CD4-positive, alpha-beta T cell (primary cell): Measurements from ENCODE around the gene UBQLN3. TPM values are rescaled to one million over a fixed set of nuclear protein-coding genes. Genes with fewer than 3 reads are reported as not detected.

Source experiments
- ATAC-seq: fragments of 200-7000 bp; cut with Tn5 transposase; one replicate; pipeline ENCODE4 v1.10.0; 2022; ENCODE audit warnings: mild to moderate bottlenecking; ENCODE audit not compliant: poor library complexity
- CTCF ChIA-PET: fragments of 350-600 bp; sonication (Branson Sonifier 250); formaldehyde crosslinking; loops from one replicate; lab custom pipeline; 2021; ENCODE audit warnings: antibody characterized with exemption, inconsistent platforms; lab: Charles Lee
- POLR2A ChIA-PET: fragments of 350-600 bp; sonication (Branson Sonifier 250); formaldehyde crosslinking; loops from one replicate; lab custom pipeline; 2021; ENCODE audit warnings: antibody characterized with exemption, inconsistent platforms; lab: Charles Lee
- DNase-seq, 14 experiments: peaks; one replicate each; pipeline ENCODE4 v3.0.0-alpha.2; 2013 to 2020; ENCODE audit warnings: mixed read lengths in 2 of 14
- H3K27ac ChIP-seq, 2 donors: one replicate each; pipeline versions ENCODE4 v1.5.1 to v1.7.0; 2013; ENCODE audit warnings: low read length in 2 of 2, low read depth in 1 of 2, mild to moderate bottlenecking in 1 of 2
- H3K27me3 ChIP-seq, 2 experiments: 1 replicate in 1 of 2; 2 replicates in 1 of 2; pipeline versions ENCODE4 v1.6.1 to v1.7.0; 2013; ENCODE audit warnings: low read length in 2 of 2, control low read depth in 1 of 2, mild to moderate bottlenecking in 1 of 2, moderate library complexity in 1 of 2; ENCODE audit not compliant: insufficient read depth in 2 of 2, control insufficient read depth in 1 of 2
- H3K36me3 ChIP-seq: one replicate; pipeline ENCODE4 v1.6.1; 2013; ENCODE audit warnings: low read length, control low read depth; ENCODE audit not compliant: insufficient read depth
- H3K4me1 ChIP-seq: one replicate; pipeline ENCODE4 v1.6.1; 2013; ENCODE audit warnings: low read length, control low read depth; ENCODE audit not compliant: insufficient read depth
- H3K4me3 ChIP-seq: one replicate; pipeline ENCODE4 v1.5.1; 2013; ENCODE audit warnings: mild to moderate bottlenecking, low read length, moderate library complexity
- H3K9me3 ChIP-seq, 2 experiments: 1 replicate in 1 of 2; 2 replicates in 1 of 2; pipeline versions ENCODE4 v1.6.1 to v1.7.0; 2013; ENCODE audit warnings: low read length in 2 of 2, mild to moderate bottlenecking in 2 of 2, control low read depth in 1 of 2, moderate library complexity in 1 of 2; ENCODE audit not compliant: control insufficient read depth in 1 of 2, insufficient read depth in 1 of 2
- H3K27ac Mint-ChIP-seq: one replicate; pipeline ENCODE4 v1.8.0; 2020; ENCODE audit warnings: mixed read lengths
- H3K27me3 Mint-ChIP-seq: one replicate; pipeline ENCODE4 v1.8.0; 2021; ENCODE audit warnings: mixed read lengths
- H3K36me3 Mint-ChIP-seq: one replicate; pipeline ENCODE4 v1.8.0; 2021; ENCODE audit warnings: low read depth, mixed read lengths
- H3K4me1 Mint-ChIP-seq: one replicate; pipeline ENCODE4 v1.8.0; 2021; ENCODE audit warnings: low read depth, mixed read lengths
- H3K4me3 Mint-ChIP-seq: one replicate; pipeline ENCODE4 v1.8.0; 2020; ENCODE audit warnings: mild to moderate bottlenecking, mixed read lengths
- H3K9me3 Mint-ChIP-seq: one replicate; pipeline ENCODE4 v1.8.0; 2020; ENCODE audit warnings: mixed read lengths
- intact Hi-C, 2 experiments: fragments of 100-400 bp; cut with DNase I in 1 of 2; cut with micrococcal nuclease in 1 of 2; formaldehyde crosslinking; loops; one replicate each; pipeline versions ENCODE4 v1.15.1 to v1.9.0; 2023 to 2025; cut with DNase I, micrococcal nuclease
- total RNA-seq, 174 experiments: library from RNA in 2 of 174; stranded (reverse) in 2 of 174; gene quantifications; one replicate each; pipeline ENCODE4 v1.2.3 and lab custom pipeline; 2021 to 2026
- TF ChIP-seq, protein P1 (sequence below): fragments of 200-600 bp; IDR thresholded peaks from one replicate; pipeline ENCODE4 v1.8.0; 2022; ENCODE audit warnings: antibody characterized with exemption, mild to moderate bottlenecking

Gene UBQLN3
- total RNA-seq, 2 experiments from 2014 or later, result 0.08 TPM; not detected in 1

GRCh38 chr11:5514841-5515240 is 5.1 kb upstream of the UBQLN3 start:
- TF ChIP-seq, protein P1, sequence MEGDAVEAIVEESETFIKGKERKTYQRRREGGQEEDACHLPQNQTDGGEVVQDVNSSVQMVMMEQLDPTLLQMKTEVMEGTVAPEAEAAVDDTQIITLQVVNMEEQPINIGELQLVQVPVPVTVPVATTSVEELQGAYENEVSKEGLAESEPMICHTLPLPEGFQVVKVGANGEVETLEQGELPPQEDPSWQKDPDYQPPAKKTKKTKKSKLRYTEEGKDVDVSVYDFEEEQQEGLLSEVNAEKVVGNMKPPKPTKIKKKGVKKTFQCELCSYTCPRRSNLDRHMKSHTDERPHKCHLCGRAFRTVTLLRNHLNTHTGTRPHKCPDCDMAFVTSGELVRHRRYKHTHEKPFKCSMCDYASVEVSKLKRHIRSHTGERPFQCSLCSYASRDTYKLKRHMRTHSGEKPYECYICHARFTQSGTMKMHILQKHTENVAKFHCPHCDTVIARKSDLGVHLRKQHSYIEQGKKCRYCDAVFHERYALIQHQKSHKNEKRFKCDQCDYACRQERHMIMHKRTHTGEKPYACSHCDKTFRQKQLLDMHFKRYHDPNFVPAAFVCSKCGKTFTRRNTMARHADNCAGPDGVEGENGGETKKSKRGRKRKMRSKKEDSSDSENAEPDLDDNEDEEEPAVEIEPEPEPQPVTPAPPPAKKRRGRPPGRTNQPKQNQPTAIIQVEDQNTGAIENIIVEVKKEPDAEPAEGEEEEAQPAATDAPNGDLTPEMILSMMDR, result no peak
- Mint-ChIP-seq H3K9me3 (no peaks in the 10 kb centered on the region), H3K27me3 (no peaks in the 10 kb centered on the region), H3K36me3 (no peaks in the 10 kb centered on the region), H3K4me3 (no peak overlapping the region), H3K4me1 (no peaks in the 10 kb centered on the region), H3K27ac (no peak overlapping the region)
- DNase-seq (no peak), ATAC-seq (no peak)
- intact Hi-C loops, result no loop called here
- ChIA-PET CTCF (no interaction called here), POLR2A (no interaction called here)
- Histone ChIP-seq H3K4me3 (no peak overlapping the region), H3K36me3 (no peaks in the 10 kb centered on the region), H3K9me3 (no peaks in the 10 kb centered on the region), H3K4me1 (no peaks in the 10 kb centered on the region), H3K27ac (no peak overlapping the region), H3K27me3 (no peaks in the 10 kb centered on the region)

DNA sequence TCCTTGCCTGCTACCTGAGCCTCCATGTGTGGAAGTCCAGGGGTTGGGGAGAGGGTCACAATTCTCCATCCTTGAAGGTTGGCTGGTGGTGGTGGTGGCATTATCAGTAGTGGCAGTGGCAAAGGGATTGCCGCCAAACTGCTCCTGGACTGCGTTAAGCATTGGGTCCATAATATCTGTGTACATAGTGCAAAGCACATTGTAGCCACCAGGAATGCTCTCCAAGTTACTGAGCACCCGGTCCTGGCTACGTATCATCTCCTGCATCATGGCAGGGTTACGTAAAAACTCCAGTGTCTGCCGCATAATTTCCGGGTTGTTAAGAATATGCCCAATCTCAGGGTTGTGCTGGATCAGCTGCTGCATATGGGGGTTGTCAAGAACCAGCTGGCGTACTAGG is 1.2 kb downstream of the UBQLN3 start:
- ChIA-PET CTCF (no interaction called here), POLR2A (no interaction called here)
- Histone ChIP-seq H3K36me3 (no peaks in the 10 kb centered on the region), H3K27ac (no peak overlapping the region), H3K27me3 (peaks cover 0 to 2% of the 10 kb centered on the region in 2 experiments), H3K4me1 (no peaks in the 10 kb centered on the region), H3K9me3 (no peaks in the 10 kb centered on the region), H3K4me3 (no peak overlapping the region)
- H3K9me3 Mint-ChIP-seq, result no peaks in the 10 kb centered on the region
- DNase-seq, result no peak
- H3K27ac Mint-ChIP-seq, result no peak overlapping the region
- intact Hi-C loops, result no loop called here
- no peak overlapping the region for H3K4me3 Mint-ChIP-seq
- ATAC-seq, result no peak
- H3K4me1 Mint-ChIP-seq, result no peaks in the 10 kb centered on the region
- no peaks in the 10 kb centered on the region for H3K27me3 Mint-ChIP-seq
- TF ChIP-seq, protein P1, result no peak
- no peaks in the 10 kb centered on the region for H3K36me3 Mint-ChIP-seq

- Histone ChIP-seq H3K27ac (no peak overlapping the region), H3K36me3 (no peaks in the 10 kb centered on the region), H3K4me1 (no peaks in the 10 kb centered on the region), H3K9me3 (no peaks in the 10 kb centered on the region), H3K27me3 (peaks cover 0 to 2% of the 10 kb centered on the region in 2 experiments), H3K4me3 (no peak overlapping the region)
- H3K4me1 Mint-ChIP-seq, result no peaks in the 10 kb centered on the region
- H3K9me3 Mint-ChIP-seq, result no peaks in the 10 kb centered on the region
- TF ChIP-seq, protein P1, result no peak
- no peaks in the 10 kb centered on the region for H3K27me3 Mint-ChIP-seq
- ATAC-seq (no peak), DNase-seq (no peak)
- POLR2A ChIA-PET, result no interaction called here
- H3K36me3 Mint-ChIP-seq, result no peaks in the 10 kb centered on the region
- intact Hi-C loops, result no loop called here
- H3K27ac Mint-ChIP-seq, result no peak overlapping the region
- CTCF ChIA-PET, result no interaction called here
- no peak overlapping the region for H3K4me3 Mint-ChIP-seq
Measured at GRCh38 chr11:5507933-5508305, 1.8 kb downstream of the UBQLN3 start.
